NCI-H1436 treated with DMSO at 0.1 percent for 48 hours (cell line): ENCODE measurements around the gene RTRAF.

Experiments
- DNase-seq: peaks from one replicate; lab custom pipeline; 2025; lab: John Stamatoyannopoulos, UW

RTRAF gene

DNA sequence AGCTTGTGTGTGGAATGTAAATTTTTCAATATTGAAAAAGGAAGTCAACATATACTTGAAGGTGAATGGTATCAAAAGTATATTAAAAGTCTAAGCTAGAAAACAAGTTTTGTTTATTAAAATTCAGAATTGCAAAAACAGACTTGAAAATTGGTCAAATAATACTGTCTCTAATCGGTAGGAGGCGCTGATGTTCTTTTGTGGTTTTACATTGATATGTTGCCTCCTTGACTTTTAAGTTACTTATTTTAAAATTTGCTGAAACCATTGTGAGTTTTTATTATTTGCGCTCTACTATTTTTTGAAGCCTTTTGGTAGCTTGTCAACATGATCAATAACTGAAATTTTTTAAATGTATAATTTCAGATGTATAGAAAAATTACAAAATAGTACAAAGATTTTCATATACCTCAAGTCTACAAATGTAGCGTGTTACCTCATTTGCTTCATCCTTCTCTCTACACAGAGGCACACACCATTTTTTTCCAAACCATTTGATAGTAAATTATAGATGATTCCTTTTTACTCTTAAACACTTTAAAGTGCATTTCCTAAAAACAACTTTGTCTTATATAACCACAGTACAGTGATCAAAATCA lies 6.9 kb downstream of the RTRAF start:
- no peak for DNase-seq

GRCh38 chr14:51998348-51998747 lies 9.0 kb downstream of the RTRAF start:
- DNase-seq, result no peak

DNA sequence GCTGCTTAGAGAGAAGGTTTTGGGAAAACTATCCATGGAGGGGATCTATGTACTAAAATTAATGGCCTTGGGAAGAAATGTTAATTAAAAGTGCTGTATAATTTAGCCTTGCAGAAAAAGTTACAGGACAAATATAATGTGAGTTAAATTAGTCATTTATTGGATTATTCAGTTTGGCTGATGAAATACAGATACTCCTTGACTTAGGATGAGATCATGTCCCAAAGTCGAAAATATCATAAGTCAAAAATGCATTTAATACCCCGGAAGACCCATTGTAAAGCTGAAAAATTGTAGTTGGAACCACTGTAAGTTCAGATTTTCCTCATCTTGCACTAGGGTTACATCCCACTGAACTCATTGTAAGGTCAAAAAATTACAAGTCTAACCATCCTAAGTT lies 9.7 kb downstream of the RTRAF start:
- no peak for DNase-seq

- DNase-seq, result no peak
These were observed 10.8 kb downstream of the RTRAF start for GRCh38 chr14:52000019-52000582.

DNA sequence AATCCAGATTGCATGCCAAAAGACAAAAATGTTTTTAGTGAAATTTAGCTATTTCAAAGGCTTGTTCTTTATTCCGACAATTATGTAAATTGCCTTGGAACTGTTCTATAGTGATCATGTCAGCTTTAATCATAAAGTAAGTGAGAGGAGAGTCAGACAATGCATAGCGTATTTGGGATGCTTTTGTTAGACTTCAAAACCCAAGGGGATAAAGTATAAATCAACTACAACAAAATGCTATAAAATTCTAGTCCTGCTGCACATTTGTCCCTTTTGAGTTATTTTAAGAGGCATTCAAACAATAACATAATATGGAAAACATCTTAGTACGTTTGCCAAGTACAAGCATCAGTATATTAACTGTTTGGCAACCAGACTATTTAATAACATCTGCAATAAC lies 11.3 kb downstream of the RTRAF start:
- DNase-seq, result no peak

- no peak for DNase-seq
These were observed 13.2 kb downstream of the RTRAF start for GRCh38 chr14:52002542-52002941.

- no peak for DNase-seq
These were observed 14.0 kb downstream of the RTRAF start for GRCh38 chr14:52003324-52003723.

DNA sequence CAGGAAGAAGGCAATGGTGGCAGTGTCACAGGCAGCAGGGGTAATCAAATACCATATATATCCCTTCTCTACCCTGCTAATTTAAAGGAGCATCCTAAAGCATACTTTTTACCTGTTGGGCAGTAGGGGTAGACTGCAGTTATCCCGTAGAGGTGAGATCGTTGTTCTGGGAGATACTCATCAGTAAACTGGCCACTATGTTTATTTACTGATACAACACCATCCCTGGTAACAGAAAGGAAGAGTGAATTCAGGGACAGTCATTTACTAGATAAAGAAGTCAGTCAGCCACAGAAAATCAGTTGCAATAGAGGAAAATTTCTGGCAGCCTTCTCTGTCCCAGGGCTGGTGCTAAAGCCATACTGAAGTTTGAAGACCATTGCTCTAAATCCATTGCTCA lies 16.3 kb downstream of the RTRAF start:
- no peak for DNase-seq

- DNase-seq, result no peak
These were observed 17.0 kb downstream of the RTRAF start for GRCh38 chr14:52006361-52006760.

DNA sequence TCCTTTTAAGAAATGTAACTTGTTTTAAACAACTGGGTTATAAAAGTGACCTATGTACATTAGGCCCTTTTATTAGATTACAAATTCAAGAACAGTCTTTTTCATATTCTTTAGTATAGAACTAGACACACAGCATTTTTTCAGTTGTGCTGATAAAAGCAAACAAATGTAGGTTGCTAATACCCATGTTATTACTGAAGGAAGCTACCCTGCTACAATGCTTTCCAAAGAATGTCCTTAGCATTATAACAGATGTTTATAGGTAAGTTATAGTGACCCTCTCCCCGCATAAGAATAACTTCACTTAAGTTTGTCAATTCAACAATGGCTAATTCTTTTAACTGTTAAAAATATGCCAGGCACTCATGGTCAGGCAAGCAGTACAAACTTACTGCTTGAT lies 17.9 kb downstream of the RTRAF start:
- no peak for DNase-seq

- DNase-seq, result no peak
These were observed 18.3 kb downstream of the RTRAF start for GRCh38 chr14:52007637-52008036.

GRCh38 chr14:52008136-52008535 lies 18.8 kb downstream of the RTRAF start:
- no peak for DNase-seq

GRCh38 chr14:52010173-52010693 lies 20.9 kb downstream of the RTRAF start:
- DNase-seq, result no peak

GRCh38 chr14:52011523-52011922 lies 22.2 kb downstream of the RTRAF start:
- no peak for DNase-seq

GRCh38 chr14:52012635-52013034 lies 23.3 kb downstream of the RTRAF start:
- DNase-seq, result no peak

GRCh38 chr14:52013984-52014600 lies 24.7 kb downstream of the RTRAF start:
- no peak for DNase-seq

DNA sequence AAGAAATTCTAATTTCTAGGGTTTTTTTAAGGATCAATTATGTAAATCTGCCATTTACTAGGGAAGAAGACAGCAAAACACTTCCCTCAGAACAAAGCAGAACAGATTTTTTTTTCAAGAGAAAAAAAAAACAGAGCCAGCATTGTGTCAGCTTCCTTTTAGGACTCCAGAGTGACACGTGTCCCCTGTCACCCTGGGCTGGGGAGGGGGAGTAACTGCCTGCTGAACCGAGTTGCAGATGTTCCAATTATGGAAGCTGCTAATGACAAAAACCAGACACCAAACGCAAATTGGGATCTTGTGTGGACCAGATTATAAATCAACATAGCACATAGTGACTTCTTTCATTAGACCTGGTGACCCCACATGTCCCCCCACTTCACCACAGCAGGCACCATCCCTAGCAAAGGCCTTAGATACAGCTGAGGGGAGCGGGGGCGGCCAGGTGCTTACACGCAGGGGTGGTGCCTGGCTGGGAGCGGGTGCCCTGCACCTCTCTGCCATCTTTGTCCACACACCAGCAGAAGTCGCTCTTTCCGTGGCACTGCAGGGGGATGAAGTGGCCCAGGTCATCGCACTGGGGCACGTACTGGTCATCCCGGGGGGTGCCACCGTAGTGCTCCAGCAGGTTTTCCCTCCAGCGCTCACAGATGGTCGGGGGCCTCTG lies 25.4 kb downstream of the RTRAF start:
- DNase-seq, result no peak

- DNase-seq, result no peak
These were observed 26.2 kb downstream of the RTRAF start for GRCh38 chr14:52015411-52016030.

DNA sequence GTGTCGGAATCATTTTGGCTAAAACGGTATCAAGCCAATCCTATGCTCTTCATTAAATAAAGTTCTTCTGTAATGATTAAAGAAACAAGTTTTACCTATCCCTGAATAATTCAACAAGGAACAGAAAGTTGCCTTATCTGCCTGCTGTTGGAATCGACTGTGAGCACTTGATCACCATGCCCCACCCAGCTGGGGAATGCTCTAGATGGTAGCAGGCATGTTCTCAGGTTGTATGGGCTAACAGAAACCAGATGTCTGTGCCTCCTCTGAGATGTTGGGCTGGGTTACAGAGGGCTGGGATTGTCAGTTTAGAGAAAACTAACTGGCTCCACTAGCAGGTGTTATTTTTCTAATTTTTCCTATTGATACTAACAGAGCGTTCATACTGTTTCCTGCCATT lies 28.9 kb downstream of the RTRAF start:
- DNase-seq, result no peak

- no peak for DNase-seq
These were observed 29.6 kb downstream of the RTRAF start for GRCh38 chr14:52018970-52019369.

DNA sequence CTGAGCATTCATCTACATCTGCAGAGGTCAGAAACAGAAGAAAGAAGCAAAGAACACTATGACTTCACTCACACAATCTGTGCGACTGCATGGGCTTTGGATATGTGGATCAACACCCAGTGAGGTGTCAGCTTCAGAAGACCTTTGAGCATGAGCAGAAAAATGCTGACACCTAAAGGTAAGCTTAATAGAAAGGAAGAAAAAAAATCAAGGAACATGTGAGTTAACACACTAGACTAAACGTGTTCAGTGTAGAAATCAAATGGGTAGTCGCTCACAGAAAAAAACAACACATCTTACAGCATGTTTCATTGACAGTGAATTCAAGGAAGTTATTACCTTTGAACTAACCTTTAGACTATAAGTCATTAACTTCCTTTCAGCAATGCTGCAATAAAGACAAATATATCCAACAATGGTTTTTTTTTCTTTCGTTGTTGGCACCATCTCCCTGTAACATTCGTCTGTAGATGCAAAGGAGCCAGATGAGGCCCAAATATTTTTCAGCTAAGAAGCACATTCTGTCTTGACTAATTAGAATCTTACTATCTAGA lies 30.9 kb downstream of the RTRAF start:
- no peak for DNase-seq
